HG03432 (cell line): Measurements from ENCODE around the gene PAEP.
"Not testable (repeated sequence)": the region's sequence is repeated elsewhere in the genome, so short reads cannot be mapped to it uniquely, and the experiment has no call there.

ENCODE experiments used
- ATAC-seq: cut with Tn5 transposase; IDR thresholded peaks from one replicate; pipeline ENCODE4 v1.9.1; 2021; ENCODE audit warnings: mild to moderate bottlenecking, moderate library complexity; ENCODE audit not compliant: unreplicated experiment

Gene PAEP

DNA sequence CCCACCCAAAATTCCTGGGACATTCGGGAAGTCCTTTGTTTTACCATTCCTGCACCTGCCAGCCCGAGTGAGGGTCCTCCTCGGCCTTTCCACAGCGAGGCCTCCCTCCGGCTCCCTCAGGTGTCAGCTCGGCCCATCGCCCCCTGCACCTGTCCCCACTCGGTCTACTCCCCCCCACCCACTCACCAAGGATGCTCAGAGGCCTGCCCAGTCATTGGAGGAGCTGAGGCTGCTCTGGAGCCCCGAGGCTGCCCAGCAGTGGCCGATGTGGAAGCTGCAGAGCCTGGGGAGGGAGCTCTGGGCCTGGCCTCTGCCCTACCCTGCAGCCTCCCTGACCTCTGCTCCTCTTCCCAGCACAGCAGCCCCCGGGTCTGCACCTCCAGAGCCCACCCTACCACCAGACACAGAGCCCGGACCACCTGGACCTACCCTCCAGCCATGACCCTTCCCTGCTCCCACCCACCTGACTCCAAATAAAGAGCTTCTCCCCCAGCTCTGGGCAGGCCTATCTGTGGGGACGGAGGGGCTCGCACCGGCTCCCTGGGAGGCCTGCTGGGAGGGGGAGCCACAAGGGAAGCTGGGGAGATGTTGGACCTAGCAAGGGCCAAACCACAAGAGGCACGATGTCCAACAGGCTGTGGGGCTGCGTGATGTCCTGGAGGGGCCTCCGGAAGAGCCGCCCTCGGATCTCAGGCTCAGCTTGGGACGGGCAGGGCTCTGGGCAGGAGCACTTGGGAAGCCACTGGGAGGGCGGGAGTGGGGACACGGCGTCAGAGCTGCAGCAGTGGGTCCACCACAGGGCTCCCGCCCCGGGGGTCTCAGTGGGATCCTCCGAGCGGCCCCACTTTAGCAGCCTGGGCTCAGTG is 11.8 kb upstream of the PAEP start:
- ATAC-seq: not testable (repeated sequence)

DNA sequence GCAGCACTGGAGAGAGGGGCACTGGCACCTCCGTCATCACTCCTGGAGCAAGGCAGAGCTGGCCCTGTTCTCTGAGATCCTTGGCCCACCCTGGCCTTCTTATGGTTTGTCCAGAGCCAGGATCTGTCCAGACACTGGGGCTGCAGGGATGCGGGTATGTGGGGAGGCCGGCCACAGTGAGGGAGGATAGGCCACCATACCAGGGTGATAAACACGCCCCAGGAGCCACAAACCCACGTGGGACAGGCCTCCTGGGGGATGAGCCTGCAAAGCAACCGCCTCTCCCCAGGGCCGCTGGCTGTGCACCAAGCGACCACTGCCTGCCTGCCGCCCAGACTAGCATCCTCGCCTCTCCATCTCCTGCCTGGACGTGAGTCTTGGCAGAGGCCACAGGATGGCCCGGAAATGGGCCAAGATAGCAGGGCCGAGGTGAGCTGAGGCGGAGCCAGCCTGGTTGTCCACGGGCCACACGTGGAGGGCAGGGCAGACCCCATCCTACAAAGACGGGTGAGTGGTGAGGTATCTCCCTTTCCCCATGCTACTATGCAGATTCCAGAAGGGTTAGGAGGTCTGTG is 11.1 kb upstream of the PAEP start:
- no peak for ATAC-seq

DNA sequence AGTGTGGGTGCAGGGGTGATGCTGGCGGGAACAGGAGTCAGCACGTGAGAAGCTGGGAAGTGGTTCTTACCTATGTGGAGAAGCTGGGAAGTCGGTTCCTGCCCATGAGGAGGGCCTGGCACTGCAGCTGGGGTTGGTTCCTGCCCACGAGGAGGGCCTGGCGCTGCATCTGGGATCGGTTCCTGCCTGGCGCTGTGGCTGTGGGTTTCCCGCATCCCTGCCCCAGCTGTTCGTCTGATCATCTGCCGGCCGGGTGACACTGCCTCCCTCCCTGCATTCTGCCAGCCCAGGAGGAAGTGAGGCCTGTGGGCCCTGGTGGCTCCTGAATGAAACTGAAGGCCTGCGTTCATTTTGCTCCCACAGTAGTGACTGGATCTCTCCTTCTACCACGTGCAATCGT is 10.5 kb upstream of the PAEP start:
- no peak for ATAC-seq

DNA sequence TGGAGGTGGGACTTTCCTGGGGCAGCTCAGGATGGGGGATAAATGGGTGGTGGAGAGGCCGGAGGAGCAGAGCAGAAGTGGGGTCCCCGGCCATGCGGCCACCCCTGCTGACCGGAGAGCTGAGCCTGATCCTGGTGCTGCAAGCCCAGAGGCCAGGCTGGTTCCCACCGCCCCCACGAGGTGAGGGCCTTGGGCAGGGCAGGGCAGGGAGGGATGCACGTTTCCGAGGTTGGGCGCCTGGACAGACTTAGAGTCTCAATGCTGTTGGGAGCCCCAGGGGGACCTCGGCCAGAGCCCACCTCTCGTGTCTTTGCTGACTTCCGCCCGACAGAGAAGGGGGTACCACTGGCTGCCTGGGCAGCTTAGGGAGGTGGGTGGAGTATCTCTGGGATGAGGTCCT is 10.1 kb upstream of the PAEP start:
- no peak for ATAC-seq

DNA sequence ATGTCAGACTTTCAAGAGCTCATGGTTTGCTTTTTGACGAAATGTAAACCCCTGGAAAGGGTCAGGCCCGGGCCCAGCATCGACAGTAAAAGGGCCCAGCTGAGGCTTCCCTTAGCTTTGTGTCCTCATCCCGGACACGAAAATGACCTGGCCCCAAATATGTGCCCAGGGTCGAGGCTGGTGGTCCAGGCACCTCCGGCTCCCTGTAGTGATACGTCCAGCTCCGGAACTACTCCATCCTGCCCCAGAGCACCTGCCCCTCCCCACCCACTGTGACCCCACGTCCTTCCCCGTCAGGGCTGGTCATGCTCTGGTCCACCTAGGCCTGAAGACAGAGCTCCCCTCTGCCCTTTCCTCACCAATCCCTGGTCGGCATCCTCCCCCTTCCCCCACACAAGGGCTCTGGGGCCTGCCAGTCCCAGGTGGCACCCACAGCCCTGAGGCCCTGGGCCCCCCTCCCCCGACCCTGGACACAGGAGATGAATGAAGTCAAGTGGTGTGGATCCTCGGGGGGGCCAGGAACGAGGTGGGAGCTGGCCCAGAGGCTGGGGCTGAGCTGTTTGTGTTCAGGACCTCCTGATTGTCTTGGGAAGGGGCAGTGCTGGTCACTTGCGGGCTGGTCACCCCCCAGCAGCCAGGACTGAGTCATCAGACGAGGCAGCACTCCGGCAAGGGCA is 9.4 kb upstream of the PAEP start:
- no peak for ATAC-seq

DNA sequence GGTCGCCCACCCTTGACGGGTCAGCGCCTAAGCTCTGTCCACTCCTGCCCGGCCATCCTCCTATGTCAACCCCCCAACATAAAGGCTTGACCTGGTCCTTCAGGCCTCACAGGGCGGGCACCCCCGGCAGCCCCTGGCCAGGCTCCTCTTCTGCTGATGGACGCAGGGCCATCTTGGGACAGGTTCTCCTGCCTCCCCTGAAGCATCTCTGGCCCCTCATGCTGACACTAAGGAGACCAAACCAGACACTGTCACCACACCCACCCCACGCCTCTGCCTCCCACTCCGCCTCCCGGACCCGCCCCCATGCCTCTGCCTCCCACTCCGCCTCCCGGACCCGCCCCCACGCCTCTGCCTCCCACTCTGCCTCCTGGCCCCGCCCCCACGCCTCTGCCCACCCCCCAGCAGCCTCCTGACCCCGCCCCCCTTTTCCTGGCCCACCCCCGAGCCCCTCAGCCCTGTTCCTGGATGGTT is 8.8 kb upstream of the PAEP start:
- no peak for ATAC-seq

DNA sequence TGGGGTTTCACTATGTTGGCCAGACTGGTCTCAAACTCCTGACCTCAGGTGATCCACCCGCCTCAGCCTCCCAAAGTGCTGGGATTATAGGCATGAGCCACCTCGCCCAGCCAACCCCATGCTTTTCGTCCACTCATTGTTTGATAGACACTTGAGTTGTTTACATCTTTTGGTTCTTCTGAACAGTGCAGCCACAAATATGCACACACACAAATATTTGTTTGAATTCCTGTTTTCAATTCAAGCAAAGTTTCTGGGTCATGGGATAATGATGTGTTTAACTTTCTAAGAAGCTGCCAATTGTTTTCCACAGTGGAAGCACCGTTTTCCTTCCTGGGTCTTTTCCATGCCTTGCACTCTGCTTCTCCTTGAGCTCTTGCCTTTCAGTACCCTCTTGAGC is 6.8 kb upstream of the PAEP start:
- ATAC-seq: no peak

DNA sequence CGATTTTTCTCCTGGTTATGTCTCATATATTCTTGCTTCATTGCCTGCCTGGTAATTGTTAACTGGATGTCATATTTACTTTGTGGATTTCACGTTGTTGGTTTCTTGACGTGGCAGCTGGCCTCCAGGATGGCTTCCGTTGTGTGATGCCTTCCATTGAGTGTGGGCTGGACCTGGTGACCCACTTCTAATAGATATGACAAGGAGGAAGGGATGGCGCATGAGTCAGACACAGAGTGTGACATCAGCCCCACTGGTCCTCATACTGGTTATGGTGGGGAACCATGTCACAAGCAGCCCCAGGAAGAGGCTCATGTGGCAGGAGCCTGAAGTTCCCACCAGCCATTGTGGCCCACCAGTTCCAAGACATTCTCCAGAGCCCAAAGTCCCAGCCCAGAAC is 6.4 kb upstream of the PAEP start:
- no peak for ATAC-seq

DNA sequence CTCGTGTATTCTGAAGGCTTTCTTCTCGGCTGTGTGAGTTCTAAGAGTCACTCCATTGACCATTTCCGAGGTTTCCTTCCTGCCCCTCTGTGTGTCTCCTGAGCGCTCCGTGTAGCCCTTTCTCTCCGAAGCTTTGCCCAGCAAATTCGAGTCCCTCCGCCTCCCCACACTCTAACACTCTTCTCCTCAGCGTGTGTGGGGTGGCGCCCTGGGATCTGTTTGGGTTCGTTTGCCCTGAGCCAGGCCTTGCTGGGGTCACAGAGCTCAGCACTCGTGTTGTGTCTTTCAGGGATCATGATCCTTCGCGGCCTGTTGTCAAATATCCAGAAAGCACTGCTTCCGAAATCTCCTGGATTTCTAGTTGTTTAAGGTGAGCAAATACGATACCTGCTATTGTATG is 5.6 kb upstream of the PAEP start:
- ATAC-seq: no peak

DNA sequence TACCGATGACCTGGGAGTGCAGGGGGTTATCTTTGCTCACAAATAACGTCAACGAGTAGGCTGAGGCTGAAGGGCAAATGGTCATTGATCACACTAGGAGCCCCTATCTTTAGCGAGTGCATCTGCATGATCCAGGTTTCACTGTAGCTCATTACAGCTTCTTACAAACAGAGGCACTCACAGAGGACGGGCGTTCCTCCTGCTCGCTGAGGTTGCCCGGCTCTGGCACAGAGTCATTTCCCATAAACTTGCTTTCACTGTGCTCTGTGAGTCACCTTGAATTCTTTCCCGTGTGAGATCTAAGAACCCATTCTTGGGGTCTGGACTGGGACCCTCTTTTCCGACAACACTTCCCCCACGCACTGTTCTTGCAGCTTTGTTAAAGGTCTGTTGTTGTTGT is 1.9 kb upstream of the PAEP start:
- ATAC-seq: no peak

DNA sequence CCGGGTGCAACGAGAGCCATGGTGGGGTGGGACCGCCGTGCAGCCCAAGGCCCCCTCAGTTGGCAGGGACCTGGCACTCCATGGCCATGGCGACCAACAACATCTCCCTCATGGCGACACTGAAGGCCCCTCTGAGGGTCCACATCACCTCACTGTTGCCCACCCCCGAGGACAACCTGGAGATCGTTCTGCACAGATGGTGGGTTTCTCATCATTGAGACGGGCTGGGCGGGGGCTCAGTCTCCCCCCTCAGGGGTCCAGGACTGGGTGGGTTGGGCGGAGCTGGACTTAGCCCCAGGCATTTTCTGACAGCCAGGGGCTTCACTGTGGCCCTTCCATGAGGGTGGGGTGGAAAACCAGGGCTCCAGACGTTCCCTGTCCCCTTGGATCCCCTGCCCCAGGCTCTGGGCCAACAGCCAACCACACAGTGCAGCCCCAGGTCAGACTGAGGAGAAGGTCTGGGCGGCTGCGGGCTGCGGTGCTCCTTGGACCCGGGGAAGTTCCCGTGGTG is 734 bp downstream of the PAEP start:
- ATAC-seq: no peak

DNA sequence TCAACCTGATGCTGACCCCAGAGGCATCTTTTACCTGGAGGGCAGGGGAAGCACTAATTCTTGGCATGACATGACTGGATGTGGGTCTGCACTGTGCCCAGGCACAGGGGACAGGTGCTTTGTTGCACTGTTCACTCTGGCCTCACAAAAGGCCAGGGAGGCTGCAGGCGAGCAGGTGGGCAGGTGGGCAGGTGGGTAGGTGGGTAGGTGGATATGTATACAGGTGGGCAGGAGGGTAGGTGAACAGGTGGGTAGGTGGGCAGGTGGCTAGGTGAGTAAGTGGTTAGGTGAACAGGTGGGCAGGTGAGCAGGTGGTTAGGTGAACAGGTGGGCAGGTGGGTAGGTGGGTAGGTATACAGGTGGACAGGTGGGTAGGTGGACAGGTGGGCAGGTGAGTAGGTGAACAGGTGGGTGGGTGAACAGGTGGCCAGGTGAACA is 1.5 kb downstream of the PAEP start:
- no peak for ATAC-seq

DNA sequence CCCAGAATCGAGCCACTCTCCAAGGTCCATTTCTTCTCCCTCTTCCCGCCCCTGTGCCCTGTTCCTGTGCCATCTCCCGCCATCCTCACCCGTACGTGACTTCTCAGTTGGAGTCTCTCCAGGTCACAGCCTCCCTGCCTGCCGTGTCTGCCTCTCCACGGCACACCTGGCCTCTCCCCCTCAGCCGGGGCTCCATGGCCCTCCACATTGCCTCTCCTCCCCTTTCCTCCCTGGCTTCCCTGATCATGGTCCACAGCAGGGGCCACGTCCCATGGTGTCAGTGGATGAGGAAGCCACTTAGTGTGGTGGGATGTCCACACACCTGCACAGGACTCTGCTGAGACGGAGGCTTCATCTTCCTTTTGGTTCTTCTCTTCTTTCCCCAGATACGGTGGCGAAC is 2.3 kb downstream of the PAEP start:
- no peak for ATAC-seq

DNA sequence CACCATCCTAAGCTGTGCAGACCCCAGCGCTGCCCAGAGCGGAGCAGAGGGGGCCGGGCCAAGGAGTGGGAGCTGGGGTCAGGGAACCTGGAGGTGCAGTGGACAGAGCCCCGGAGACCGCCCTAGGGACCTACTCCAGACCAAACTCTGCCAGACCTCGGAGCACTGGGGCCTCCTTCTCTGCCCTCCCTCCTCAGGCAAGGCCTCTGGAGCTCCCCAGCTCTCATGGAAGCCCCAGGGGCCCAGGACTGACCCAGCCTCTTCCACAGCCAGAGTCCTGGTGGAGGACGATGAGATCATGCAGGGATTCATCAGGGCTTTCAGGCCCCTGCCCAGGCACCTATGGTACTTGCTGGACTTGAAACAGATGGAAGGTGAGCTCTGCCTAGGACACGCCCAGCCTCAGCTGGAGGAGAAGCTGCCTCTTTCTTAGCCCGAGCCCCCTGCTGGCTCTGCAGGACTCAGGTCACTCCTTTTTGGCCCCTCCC is 3.6 kb downstream of the PAEP start:
- no peak for ATAC-seq

DNA sequence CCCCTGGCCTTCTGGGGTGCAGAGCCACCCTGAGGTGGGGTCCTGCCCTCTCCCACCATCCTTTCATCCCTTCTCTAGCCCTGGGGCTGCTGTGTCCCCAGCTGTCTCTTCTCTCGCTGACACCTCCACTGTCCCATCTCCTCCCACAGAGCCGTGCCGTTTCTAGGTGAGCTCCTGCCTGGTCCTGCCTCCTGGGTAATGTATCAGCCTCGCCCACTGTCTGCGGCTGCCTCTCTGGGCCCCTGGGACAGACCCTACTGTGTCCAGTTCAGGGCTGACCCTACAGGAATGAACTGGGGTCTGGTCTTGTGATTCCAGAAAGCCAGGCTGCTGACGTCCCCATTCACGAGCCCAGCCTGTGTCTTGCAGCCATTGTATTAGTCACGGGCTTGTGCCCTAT is 4.1 kb downstream of the PAEP start:
- no peak for ATAC-seq

DNA sequence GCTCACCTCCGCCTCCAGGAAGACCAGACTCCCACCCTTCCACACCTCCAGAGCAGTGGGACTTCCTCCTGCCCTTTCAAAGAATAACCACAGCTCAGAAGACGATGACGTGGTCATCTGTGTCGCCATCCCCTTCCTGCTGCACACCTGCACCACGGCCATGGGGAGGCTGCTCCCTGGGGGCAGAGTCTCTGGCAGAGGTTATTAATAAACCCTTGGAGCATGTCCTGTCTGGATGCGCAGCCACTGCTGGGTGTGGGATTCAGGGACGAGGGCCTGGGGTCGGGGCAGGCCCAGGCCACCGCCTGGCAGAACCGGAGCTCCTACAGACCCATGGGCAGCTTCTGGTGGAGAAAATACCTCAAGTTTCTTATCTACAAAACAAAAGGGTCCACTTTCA is 5.0 kb downstream of the PAEP start:
- ATAC-seq: no peak

DNA sequence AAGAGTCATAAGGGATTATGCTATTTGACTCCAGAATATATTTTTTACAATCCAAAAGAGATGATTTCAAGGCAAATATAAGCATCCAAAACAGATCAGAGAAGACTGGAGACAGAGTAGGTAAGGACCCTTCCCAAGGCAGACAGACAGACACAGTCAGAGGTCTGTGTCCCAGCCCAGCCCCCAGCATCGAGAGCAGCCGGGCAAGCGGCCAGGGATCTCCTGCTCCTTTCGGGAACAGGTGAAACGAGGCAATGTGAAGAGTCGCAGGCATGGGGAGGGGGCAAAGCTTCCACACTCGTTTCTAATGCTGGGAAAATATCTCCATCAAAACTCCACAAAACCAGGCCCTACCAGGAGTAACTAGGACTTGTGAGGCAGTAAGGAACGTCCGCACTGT is 5.8 kb downstream of the PAEP start:
- ATAC-seq: no peak

DNA sequence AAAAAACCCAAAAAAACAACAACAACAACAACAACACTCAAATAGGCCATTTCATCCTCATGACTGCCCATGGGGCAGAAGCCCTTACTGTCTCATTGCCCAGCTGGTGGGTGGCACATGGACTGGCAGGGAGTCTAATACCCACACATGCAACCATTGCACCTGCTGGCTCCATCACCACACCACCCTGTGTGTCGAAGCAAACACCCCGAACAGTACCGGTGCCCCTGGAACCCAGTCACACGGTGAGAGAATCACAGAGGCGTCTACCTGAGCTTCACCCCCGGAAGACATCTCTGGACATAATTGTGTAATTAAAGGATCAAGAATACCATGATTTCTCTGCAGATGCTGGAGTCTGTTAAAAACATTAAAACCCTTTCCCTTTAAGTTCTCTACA is 6.5 kb downstream of the PAEP start:
- ATAC-seq: no peak

DNA sequence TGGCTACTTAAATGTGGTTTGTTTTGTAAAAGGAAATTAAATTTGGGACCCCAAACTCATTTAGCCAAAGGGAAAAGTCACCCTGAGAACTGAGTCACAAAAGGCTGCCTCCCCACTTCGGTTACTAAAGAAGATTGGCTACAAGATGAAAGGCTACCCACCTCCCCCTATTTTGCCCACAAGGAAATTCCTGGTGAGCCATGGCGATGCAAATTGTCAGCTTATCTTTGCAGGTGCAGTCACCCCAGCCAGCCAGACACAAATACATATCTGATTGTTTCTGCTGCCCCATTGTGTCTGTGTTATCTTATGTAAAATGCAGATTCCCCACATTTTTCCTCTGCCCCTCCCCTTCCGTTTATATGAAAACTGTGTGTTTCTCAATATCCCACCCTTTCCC is 8.9 kb downstream of the PAEP start:
- no peak for ATAC-seq

DNA sequence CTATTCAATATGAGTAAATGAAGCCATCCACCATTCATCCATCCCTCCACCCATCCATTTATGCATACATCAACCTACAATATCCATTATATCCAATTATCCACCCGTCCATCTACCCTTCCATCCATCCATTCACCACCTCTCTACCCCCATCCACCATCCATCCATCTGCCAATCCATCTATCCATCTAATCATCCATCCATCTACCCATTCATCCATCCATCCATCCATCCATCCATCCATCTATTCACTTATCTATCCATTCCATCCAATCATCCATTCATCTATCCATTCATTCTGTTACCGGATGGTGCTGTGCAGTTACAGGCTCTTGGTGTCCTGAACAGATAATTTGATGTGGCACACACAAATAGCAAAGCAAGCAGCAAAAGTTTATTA is 10.7 kb downstream of the PAEP start:
- ATAC-seq: no peak

DNA sequence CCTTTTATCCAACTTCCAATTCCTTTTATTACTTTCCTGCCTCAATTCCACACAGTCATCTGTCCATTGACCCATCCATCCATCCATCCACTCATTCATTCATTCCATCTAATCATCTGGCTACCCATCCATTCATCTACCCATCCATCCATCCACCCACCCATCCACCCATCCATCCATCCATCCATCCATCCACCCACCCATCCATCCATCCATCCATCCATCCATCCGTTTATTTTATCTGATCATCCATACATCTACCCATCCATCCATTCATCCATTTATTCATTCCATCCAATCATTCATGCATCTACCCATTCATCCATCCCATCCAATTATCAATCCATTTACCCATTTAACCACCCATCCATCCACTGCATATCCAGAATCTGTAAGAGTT is 11.6 kb downstream of the PAEP start:
- no peak for ATAC-seq

DNA sequence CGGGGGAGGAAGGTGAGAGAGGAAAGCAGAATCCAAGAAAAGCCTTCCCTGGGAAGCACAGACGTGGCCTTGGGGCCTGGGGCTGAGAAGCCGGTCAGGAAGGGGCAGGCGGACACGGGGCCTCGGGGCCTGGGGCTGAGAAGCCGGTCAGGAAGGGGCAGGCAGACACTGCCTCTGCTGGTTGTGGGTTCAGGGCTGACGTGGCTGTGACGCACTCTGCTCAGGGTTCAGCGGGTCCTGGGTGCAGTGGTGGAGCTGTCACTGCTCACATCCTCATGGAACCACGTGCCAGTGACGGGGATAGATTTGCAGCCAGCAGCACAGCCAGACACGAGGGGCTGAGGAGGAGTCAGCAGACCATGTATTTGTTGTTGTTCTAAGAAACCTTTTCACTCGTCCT is 12.8 kb downstream of the PAEP start:
- ATAC-seq: no peak
